ENCODE results near the gene SPNS2. TPM values are rescaled to one million over a fixed set of nuclear protein-coding genes. Genes with fewer than 3 reads are reported as not detected.

The SPNS2 gene
- total and polyA plus RNA-seq, 2 donors (not counting 1 experiment from before 2014, with no cell fraction given) = 0.48 TPM; not detected in 1

DNA sequence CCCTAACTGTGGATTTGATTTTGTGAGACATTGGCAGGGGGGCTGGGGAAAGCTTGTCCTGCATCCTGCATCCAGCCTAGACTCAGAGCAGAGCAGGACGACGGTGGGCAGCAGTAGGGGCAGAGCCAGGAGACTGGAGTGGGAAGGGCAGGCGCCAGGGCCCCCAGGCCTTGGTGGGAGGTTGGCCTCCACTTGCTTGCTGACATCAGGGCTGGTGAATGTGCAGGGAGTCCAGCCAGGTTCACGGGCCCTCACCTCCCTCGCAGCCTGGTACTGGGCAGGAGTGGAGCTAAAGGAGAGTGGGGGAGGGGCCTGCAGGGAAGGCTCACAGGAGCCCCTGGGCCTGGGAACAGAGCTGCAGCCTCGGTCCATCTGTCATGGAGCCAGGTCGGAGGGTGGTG is 83.4 kb downstream of the SPNS2 start:
- Histone ChIP-seq H3K9me3 (ENCODE audit: control extremely low read depth in 1 of 3, control insufficient read depth in 2 of 3, insufficient read depth in 1 of 3, low read length in 2 of 3) (peaks cover 0 to 7% (median 0%) of the 10 kb centered on the region in 3 donors), H3K36me3 (replicated peaks in 1 of 2; ENCODE audit: control extremely low read depth in 1 of 2, control insufficient read depth in 1 of 2, extremely low read depth in 1 of 2, insufficient read depth in 2 of 2, low read length in 1 of 2) (no peaks in the 10 kb centered on the region), H3K27ac (ENCODE audit: low read length in 2 of 2) (no peak overlapping the region), H3K9ac (ENCODE audit: low read length) (no peak overlapping the region), H3K27me3 (replicated peaks in 1 of 4; ENCODE audit: control extremely low read depth in 1 of 4, control insufficient read depth in 3 of 4, insufficient read depth in 4 of 4, low read length in 3 of 4) (peaks cover 0 to 45% (median 22%) of the 10 kb centered on the region in 4 experiments), H3K79me2 (ENCODE audit: control insufficient read depth, insufficient read depth, low read length) (no peaks in the 10 kb centered on the region), H2AFZ (ENCODE audit: insufficient read depth, low read depth, low read length, poor library complexity, severe bottlenecking) (no peak overlapping the region), H3K4me1 (ENCODE audit: control insufficient read depth in 2 of 2, insufficient read depth in 2 of 2, low read length in 2 of 2) (peaks cover 8 to 16% of the 10 kb centered on the region in 2 donors), H3K4me2 (replicated peaks; ENCODE audit: low read depth, low read length, poor library complexity, severe bottlenecking) (no peak overlapping the region), H3K4me3 (ENCODE audit: control extremely low read depth in 1 of 5, extremely low read depth in 1 of 5, insufficient read depth in 1 of 5, low read depth in 2 of 5, low read length in 4 of 5) (no peak overlapping the region), H4K20me1 (ENCODE audit: control insufficient read depth, insufficient read depth, low read length, poor library complexity, severe bottlenecking) (no peaks in the 10 kb centered on the region)
- no peak for DNase-seq
- 82% methylated on average over 7 of the region's 7 CpGs for WGBS (ENCODE audit: insufficient coverage)
- peaks cover 44% of the 10 kb centered on the region for H3K27me3 Mint-ChIP-seq
- TF ChIP-seq, protein P1, sequence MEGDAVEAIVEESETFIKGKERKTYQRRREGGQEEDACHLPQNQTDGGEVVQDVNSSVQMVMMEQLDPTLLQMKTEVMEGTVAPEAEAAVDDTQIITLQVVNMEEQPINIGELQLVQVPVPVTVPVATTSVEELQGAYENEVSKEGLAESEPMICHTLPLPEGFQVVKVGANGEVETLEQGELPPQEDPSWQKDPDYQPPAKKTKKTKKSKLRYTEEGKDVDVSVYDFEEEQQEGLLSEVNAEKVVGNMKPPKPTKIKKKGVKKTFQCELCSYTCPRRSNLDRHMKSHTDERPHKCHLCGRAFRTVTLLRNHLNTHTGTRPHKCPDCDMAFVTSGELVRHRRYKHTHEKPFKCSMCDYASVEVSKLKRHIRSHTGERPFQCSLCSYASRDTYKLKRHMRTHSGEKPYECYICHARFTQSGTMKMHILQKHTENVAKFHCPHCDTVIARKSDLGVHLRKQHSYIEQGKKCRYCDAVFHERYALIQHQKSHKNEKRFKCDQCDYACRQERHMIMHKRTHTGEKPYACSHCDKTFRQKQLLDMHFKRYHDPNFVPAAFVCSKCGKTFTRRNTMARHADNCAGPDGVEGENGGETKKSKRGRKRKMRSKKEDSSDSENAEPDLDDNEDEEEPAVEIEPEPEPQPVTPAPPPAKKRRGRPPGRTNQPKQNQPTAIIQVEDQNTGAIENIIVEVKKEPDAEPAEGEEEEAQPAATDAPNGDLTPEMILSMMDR (IDR thresholded peaks at IDR 0.05) = no peak
- no peak for TF ChIP-seq EZH2 (IDR thresholded peaks at IDR 0.05; ENCODE audit: borderline replicate concordance, insufficient read depth, low read depth, low read length, poor library complexity, severe bottlenecking)
- ChIA-PET POLR2A (no interaction called here), CTCF (interaction anchor here (0.6 to 1.2 kb wide), 2 partner anchors 15 to 159 kb away, joined by 3 to 6 read pairs; no protein-coding TSS in a partner anchor)
- H3K27ac Mint-ChIP-seq = no peak overlapping the region
- H3K4me3 Mint-ChIP-seq = no peak overlapping the region
- intact Hi-C loops (cut with micrococcal nuclease) = no loop called here
- H3K9me3 Mint-ChIP-seq (ENCODE audit: insufficient read depth) = no peaks in the 10 kb centered on the region
- ATAC-seq (ENCODE audit: low read depth) = no peak
- H3K4me1 Mint-ChIP-seq = peaks cover 8% of the 10 kb centered on the region

DNA sequence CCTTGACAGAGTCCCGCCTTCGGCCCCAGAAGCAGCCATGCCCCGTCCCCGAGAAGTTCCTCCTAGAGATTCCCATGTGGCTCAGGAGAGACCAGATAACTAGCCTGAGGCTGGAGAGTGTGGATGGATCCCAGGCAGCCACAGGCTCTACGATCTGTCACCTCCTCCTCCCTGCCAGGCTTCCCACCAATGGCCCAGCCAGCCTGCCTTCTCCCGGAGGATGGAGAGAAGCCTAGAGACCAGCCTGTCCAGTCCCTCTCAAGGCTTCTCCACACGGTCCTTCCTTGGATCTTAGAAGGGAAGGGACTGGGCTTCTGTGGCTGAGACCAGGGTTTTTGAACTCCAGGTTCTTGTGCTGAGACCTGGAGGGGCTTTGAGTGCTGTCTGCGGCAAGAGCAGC is 84.0 kb downstream of the SPNS2 start:
- POLR2A ChIA-PET = no interaction called here
- Histone ChIP-seq H3K4me3 (ENCODE audit: control extremely low read depth in 1 of 5, extremely low read depth in 1 of 5, insufficient read depth in 1 of 5, low read depth in 2 of 5, low read length in 4 of 5) (no peak overlapping the region), H3K4me2 (replicated peaks; ENCODE audit: low read depth, low read length, poor library complexity, severe bottlenecking) (no peak overlapping the region), H3K4me1 (ENCODE audit: control insufficient read depth in 2 of 2, insufficient read depth in 2 of 2, low read length in 2 of 2) (peaks cover 8 to 16% of the 10 kb centered on the region in 2 donors), H2AFZ (ENCODE audit: insufficient read depth, low read depth, low read length, poor library complexity, severe bottlenecking) (no peak overlapping the region), H3K9me3 (ENCODE audit: control extremely low read depth in 1 of 3, control insufficient read depth in 2 of 3, insufficient read depth in 1 of 3, low read length in 2 of 3) (peaks cover 0 to 7% (median 0%) of the 10 kb centered on the region in 3 donors), H3K36me3 (replicated peaks in 1 of 2; ENCODE audit: control extremely low read depth in 1 of 2, control insufficient read depth in 1 of 2, extremely low read depth in 1 of 2, insufficient read depth in 2 of 2, low read length in 1 of 2) (no peaks in the 10 kb centered on the region), H3K27me3 (replicated peaks in 1 of 4; ENCODE audit: control extremely low read depth in 1 of 4, control insufficient read depth in 3 of 4, insufficient read depth in 4 of 4, low read length in 3 of 4) (peaks cover 0 to 41% (median 22%) of the 10 kb centered on the region in 4 experiments), H3K9ac (ENCODE audit: low read length) (no peak overlapping the region), H4K20me1 (ENCODE audit: control insufficient read depth, insufficient read depth, low read length, poor library complexity, severe bottlenecking) (no peaks in the 10 kb centered on the region), H3K79me2 (ENCODE audit: control insufficient read depth, insufficient read depth, low read length) (no peaks in the 10 kb centered on the region), H3K27ac (ENCODE audit: low read length in 2 of 2) (no peak overlapping the region)
- ATAC-seq (ENCODE audit: low read depth) = no peak
- intact Hi-C loops (cut with micrococcal nuclease) = no loop called here
- WGBS (ENCODE audit: insufficient coverage) = 86% methylated on average over 6 of the region's 8 CpGs
- Mint-ChIP-seq H3K27ac (no peak overlapping the region), H3K9me3 (ENCODE audit: insufficient read depth) (no peaks in the 10 kb centered on the region), H3K4me1 (peaks cover 8% of the 10 kb centered on the region), H3K4me3 (no peak overlapping the region), H3K27me3 (peaks cover 44% of the 10 kb centered on the region)
- CTCF ChIA-PET = no interaction called here
- TF ChIP-seq, protein P1 (IDR thresholded peaks at IDR 0.05) = no peak
- no peak for TF ChIP-seq EZH2 (IDR thresholded peaks at IDR 0.05; ENCODE audit: borderline replicate concordance, insufficient read depth, low read depth, low read length, poor library complexity, severe bottlenecking)
- no peak for DNase-seq

Measured in B cell (primary cell).